H1 (cell line): ENCODE data around the gene RAB30. TPM values are rescaled to one million over a fixed set of nuclear protein-coding genes. Genes with fewer than 3 reads are reported as not detected.

Source experiments
- CTCF ChIA-PET: fragments of 300-600 bp; sonication (Branson Sonifier 250); formaldehyde crosslinking; loops from one replicate; lab custom pipeline; 2021; ENCODE audit not compliant: partially characterized antibody; lab: Charles Lee
- POLR2A ChIA-PET: fragments of 300-600 bp; sonication (Branson Sonifier 250); formaldehyde crosslinking; loops from one replicate; lab custom pipeline; 2021; ENCODE audit warnings: inconsistent platforms; ENCODE audit not compliant: partially characterized antibody; lab: Charles Lee
- DNase-seq, 2 experiments: peaks; one replicate each; pipeline versions ENCODE4 v3.0.0 to v3.0.0-alpha.2; 2010 to 2022; ENCODE audit warnings: low spot score in 2 of 2, low read depth in 1 of 2, mixed read lengths in 1 of 2
- FAIRE-seq: peaks from 2 replicates; lab custom pipeline; 2011; peaks lifted over from hg19 to GRCh38; lab: Jason Lieb, UNC
- H2AFZ ChIP-seq: 2 replicates; pipeline ENCODE4 v1.8.1; 2012; ENCODE audit warnings: low read length, inconsistent platforms
- H2AK5ac ChIP-seq: 2 replicates; pipeline ENCODE4 v1.6.1; 2013; ENCODE audit warnings: low read depth, low read length
- H2BK120ac ChIP-seq: replicated peaks from 2 replicates; pipeline ENCODE3; 2013; ENCODE audit warnings: low read depth, low read length, inconsistent platforms
- H2BK12ac ChIP-seq: 2 replicates; pipeline ENCODE4 v1.6.1; 2013; ENCODE audit warnings: low read depth, low read length
- H2BK15ac ChIP-seq: 2 replicates; pipeline ENCODE4 v1.6.1; 2013; ENCODE audit warnings: low read length
- H2BK20ac ChIP-seq: 2 replicates; pipeline ENCODE4 v1.6.1; 2013; ENCODE audit warnings: low read length
- H2BK5ac ChIP-seq: 2 replicates; pipeline ENCODE4 v1.6.1; 2013; ENCODE audit warnings: low read depth, low read length
- H3K14ac ChIP-seq: 2 replicates; pipeline ENCODE4 v1.6.1; 2013; ENCODE audit warnings: inconsistent platforms; ENCODE audit not compliant: insufficient read length
- H3K18ac ChIP-seq: 2 replicates; pipeline ENCODE4 v1.6.1; 2013; ENCODE audit warnings: low read length; ENCODE audit errors: extremely low read depth
- H3K23ac ChIP-seq: 2 replicates; pipeline ENCODE4 v1.6.1; 2013; ENCODE audit warnings: inconsistent platforms; ENCODE audit not compliant: insufficient read length
- H3K23me2 ChIP-seq: 2 replicates; pipeline ENCODE4 v1.6.1; 2013; ENCODE audit warnings: low read depth, low read length
- H3K27ac ChIP-seq: 2 replicates; pipeline ENCODE4 v1.6.1; 2011; ENCODE audit warnings: low read depth, low read length, inconsistent platforms
- H3K27me3 ChIP-seq, 4 experiments: replicated peaks in 1 of 4; 1 replicate in 1 of 4; 2 replicates in 3 of 4; pipeline versions ENCODE4 v1.6.1 to v1.8.1; 2011 to 2013; ENCODE audit warnings: low read length in 3 of 4, mild to moderate bottlenecking in 3 of 4, inconsistent platforms in 2 of 4, mixed read lengths in 2 of 4, moderate library complexity in 1 of 4; ENCODE audit not compliant: control insufficient read depth in 3 of 4, insufficient read depth in 3 of 4; ENCODE audit errors: extremely low read depth in 1 of 4
- H3K36me3 ChIP-seq, 4 experiments: 2 replicates each; pipeline versions ENCODE4 v1.6.1 to v1.8.1; 2011 to 2013; ENCODE audit warnings: mild to moderate bottlenecking in 4 of 4, low read length in 3 of 4, moderate library complexity in 2 of 4, control low read depth in 1 of 4, inconsistent platforms in 1 of 4; ENCODE audit not compliant: insufficient read depth in 4 of 4, control insufficient read depth in 2 of 4
- H3K4ac ChIP-seq: replicated peaks from 2 replicates; pipeline ENCODE3; 2013; ENCODE audit warnings: low read length, low read depth, mixed read lengths, inconsistent platforms; ENCODE audit not compliant: insufficient read length
- H3K4me1 ChIP-seq, 4 experiments: replicated peaks in 1 of 4; 1 replicate in 1 of 4; 2 replicates in 3 of 4; pipeline versions ENCODE4 v1.6.1 to v1.8.1; 2011 to 2013; ENCODE audit warnings: low read length in 3 of 4, inconsistent platforms in 2 of 4, mixed read lengths in 1 of 4; ENCODE audit not compliant: insufficient read depth in 4 of 4, control insufficient read depth in 3 of 4
- H3K4me2 ChIP-seq, 2 experiments: 2 replicates each; pipeline versions ENCODE4 v1.6.1 to v1.8.1; 2011 to 2013; ENCODE audit warnings: low read depth in 2 of 2, low read length in 2 of 2, control low read depth in 1 of 2, inconsistent platforms in 1 of 2, mild to moderate bottlenecking in 1 of 2; ENCODE audit not compliant: insufficient read depth in 1 of 2
- H3K4me3 ChIP-seq, 4 experiments: fragments of 200-600, 300-600 bp in 1 of 4; sonication (generic), shearing (Covaris generic), sonication (Bioruptor Twin) in 1 of 4; 2 replicates each; pipeline versions ENCODE4 v1.5.1 to v1.8.1; 2011 to 2016; ENCODE audit warnings: low read length in 4 of 4, low read depth in 3 of 4, control low read depth in 2 of 4, inconsistent platforms in 2 of 4, mild to moderate bottlenecking in 2 of 4, mixed read lengths in 1 of 4, moderate library complexity in 1 of 4; ENCODE audit not compliant: insufficient read depth in 2 of 4; ENCODE audit errors: extremely low read depth in 1 of 4
- H3K56ac ChIP-seq: replicated peaks from 2 replicates; pipeline ENCODE3; 2013; ENCODE audit warnings: low read depth, mild to moderate bottlenecking, mixed read lengths, low read length, inconsistent platforms; ENCODE audit not compliant: insufficient read length
- H3K79me1 ChIP-seq: 2 replicates; pipeline ENCODE4 v1.6.1; 2013; ENCODE audit warnings: low read depth, low read length, control low read depth
- H3K79me2 ChIP-seq, 2 experiments: 2 replicates each; pipeline versions ENCODE4 v1.6.1 to v1.8.1; 2012 to 2013; ENCODE audit warnings: low read length in 2 of 2, mild to moderate bottlenecking in 2 of 2, inconsistent platforms in 1 of 2; ENCODE audit not compliant: insufficient read depth in 2 of 2, control insufficient read depth in 1 of 2
- H3K9ac ChIP-seq, 4 experiments: replicated peaks in 1 of 4; 1 replicate in 1 of 4; 2 replicates in 3 of 4; pipeline versions ENCODE4 v1.6.1 to v1.8.1; 2011 to 2013; ENCODE audit warnings: low read depth in 3 of 4, low read length in 3 of 4, control low read depth in 2 of 4, mild to moderate bottlenecking in 2 of 4, moderate library complexity in 2 of 4, inconsistent platforms in 1 of 4; ENCODE audit errors: extremely low read depth in 1 of 4
- H3K9me3 ChIP-seq, 2 experiments: 2 replicates each; pipeline versions ENCODE4 v1.6.1 to v1.8.1; 2012 to 2013; ENCODE audit warnings: mild to moderate bottlenecking in 2 of 2, moderate library complexity in 2 of 2, control low read depth in 1 of 2, inconsistent platforms in 1 of 2, low read depth in 1 of 2, low read length in 1 of 2, mixed read lengths in 1 of 2; ENCODE audit not compliant: insufficient read depth in 2 of 2
- H4K20me1 ChIP-seq, 2 experiments: replicated peaks in 1 of 2; 2 replicates each; pipeline versions ENCODE3 to v1.8.1; 2011 to 2013; ENCODE audit warnings: inconsistent platforms in 2 of 2, low read length in 2 of 2, mild to moderate bottlenecking in 1 of 2; ENCODE audit not compliant: insufficient read depth in 2 of 2, control insufficient read depth in 1 of 2
- H4K5ac ChIP-seq: 2 replicates; pipeline ENCODE4 v1.6.1; 2013; ENCODE audit warnings: low read length, low read depth, mixed read lengths, inconsistent platforms; ENCODE audit not compliant: insufficient read length
- H4K8ac ChIP-seq: 2 replicates; pipeline ENCODE4 v1.8.0; 2013; ENCODE audit warnings: mild to moderate bottlenecking, moderate library complexity, low read length, inconsistent platforms; ENCODE audit not compliant: insufficient read depth; ENCODE audit errors: extremely low read depth
- H4K91ac ChIP-seq: replicated peaks from 2 replicates; pipeline ENCODE3; 2013; ENCODE audit warnings: low read length, mixed read lengths, inconsistent platforms; ENCODE audit not compliant: insufficient read length
- POU5F1 ChIP-seq: IDR thresholded peaks from 2 replicates; pipeline ENCODE4 v1.6.1; 2011; ENCODE audit warnings: low read depth, mild to moderate bottlenecking, low read length, moderate library complexity
- WGBS, 2 experiments: shearing (Covaris generic) in 1 of 2; methylation state at CpG; one replicate each; pipeline versions ENCODE4 v1.1.6 to v1.1.7; 2013 to 2015; ENCODE audit warnings: low lambda C conversion rate in 2 of 2, mixed read lengths in 2 of 2, inconsistent platforms in 1 of 2, low coverage in 1 of 2, missing lambda C conversion rate in 1 of 2; ENCODE audit not compliant: insufficient replicate concordance in 2 of 2, insufficient coverage in 1 of 2, insufficient read length in 1 of 2; ENCODE audit errors: extremely low coverage in 1 of 2, missing lambda C conversion rate in 1 of 2; 5-methylcytosine and 5-hydroxymethylcytosine counted together
- polyA plus RNA-seq, 7 experiments: library from polyadenylated mRNA; depleted of rRNA in 3 of 7; stranded (reverse) in 5 of 7; unstranded in 2 of 7; fragments of >200 nt in 5 of 7; fragments of 200-250 nt in 2 of 7; gene quantifications; 1 replicate in 5 of 7; 2 replicates in 1 of 7; 4 replicates in 1 of 7; pipeline versions ENCODE4 v1.2.1 to v1.2.3, GENCODE V29; 2011 to 2013; ENCODE audit warnings: missing spikeins in 2 of 7, mixed read lengths in 2 of 7
- total RNA-seq: library from RNA; stranded (reverse); fragmentation: NEBNext Ultra II Directional; extraction: Animal tissue kit (Norgen Biotek cat#: 25700); gene quantifications from 2 replicates; pipeline ENCODE4 v1.2.1, GENCODE V29; 2021

The RAB30 gene
- total and polyA plus RNA-seq, 2 of the 8 experiments (the other 6 are each of a cell fraction or from before 2014, with no cell fraction given) = 1.6 to 11.7 TPM

DNA sequence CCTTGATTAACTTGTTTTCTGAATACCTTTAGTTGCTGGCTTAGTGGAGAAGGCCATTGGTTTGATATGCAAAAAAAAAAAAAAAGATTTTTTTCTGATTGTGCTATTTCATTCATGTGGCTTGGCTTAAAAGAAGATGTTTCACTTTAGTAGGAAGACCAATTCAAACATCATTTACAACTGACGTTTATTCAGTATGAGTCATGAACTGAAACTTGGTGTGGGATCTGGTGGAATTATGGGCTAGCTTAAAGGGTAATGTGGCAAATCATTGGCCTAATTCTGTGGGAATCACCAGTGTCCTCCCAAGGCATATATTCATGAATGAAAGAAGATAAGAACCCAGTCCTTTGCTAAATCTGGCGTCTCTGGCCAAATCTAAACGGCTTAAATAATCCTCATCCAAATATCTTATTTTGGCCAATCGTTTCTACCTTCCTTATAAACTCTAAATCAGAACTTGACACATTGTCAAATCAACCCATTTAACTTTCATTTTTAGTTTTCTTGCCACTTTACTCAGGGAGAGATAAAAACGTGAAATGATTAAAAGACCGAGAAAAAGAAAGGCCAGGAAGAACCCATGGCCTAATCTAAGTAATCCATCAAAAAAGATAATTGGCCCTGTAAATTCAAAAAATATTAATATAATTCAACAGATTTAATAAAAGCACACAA is 93.1 kb downstream of the RAB30 start:
- 85 to 100% methylated on average over 1 to 6 of the region's 6 CpGs for WGBS, 2 experiments
- Histone ChIP-seq H4K8ac (no peak overlapping the region), H3K9ac (no peak overlapping the region), H2BK120ac (no peak overlapping the region), H3K4me2 (no peak overlapping the region), H3K23me2 (no peaks in the 10 kb centered on the region), H3K4ac (no peak overlapping the region), H4K20me1 (no peaks in the 10 kb centered on the region), H3K14ac (no peak overlapping the region), H4K91ac (no peak overlapping the region), H3K56ac (no peak overlapping the region), H2BK5ac (no peak overlapping the region), H2AFZ (no peak overlapping the region), H2AK5ac (no peak overlapping the region), H3K4me3 (no peak overlapping the region)
- CTCF ChIA-PET = no interaction called here
- TF ChIP-seq POU5F1 = no peak
- TF ChIP-seq, all 59 proteins: peak for 0
- POLR2A ChIA-PET = no interaction called here
- H3K27ac ChIP-seq = no peak overlapping the region
- no peak overlapping the region for H2BK15ac ChIP-seq
- H3K23ac ChIP-seq = no peak overlapping the region
- no peaks in the 10 kb centered on the region for H3K36me3 ChIP-seq
- H3K79me2 ChIP-seq = no peaks in the 10 kb centered on the region
- no peak overlapping the region for H4K5ac ChIP-seq
- no peaks in the 10 kb centered on the region for H3K9me3 ChIP-seq
- no peaks in the 10 kb centered on the region for H3K27me3 ChIP-seq
- H2BK12ac ChIP-seq = no peak overlapping the region
- DNase-seq = no peak
- no peaks in the 10 kb centered on the region for H3K79me1 ChIP-seq
- no peak for FAIRE-seq
- no peak overlapping the region for H3K18ac ChIP-seq
- H2BK20ac ChIP-seq = no peak overlapping the region
- no peaks in the 10 kb centered on the region for H3K4me1 ChIP-seq
